ENCODE measurements around the gene FMO3. TPM values are rescaled to one million over a fixed set of nuclear protein-coding genes. Genes with fewer than 3 reads are reported as not detected.

Gene FMO3
- total RNA-seq, 1 experiment from 2014 or later = 0.12 TPM

- ATAC-seq = no peak
- BruUV-seq (replicated peaks) = no TSS peak
These were observed 21.4 kb downstream of the FMO3 start for GRCh38 chr1:171112119-171112518.

GRCh38 chr1:171113382-171113781 lies 22.7 kb downstream of the FMO3 start:
- Histone ChIP-seq H2AFZ (ENCODE audit: low read depth, low read length, poor library complexity, severe bottlenecking) (no peak overlapping the region), H3K4me1 (ENCODE audit: control insufficient read depth in 1 of 2, insufficient read depth in 2 of 2, low read length in 2 of 2) (no peaks in the 10 kb centered on the region), H3K9me3 (ENCODE audit: control insufficient read depth in 1 of 2, insufficient read depth in 1 of 2, low read depth in 1 of 2, low read length in 2 of 2) (no peaks in the 10 kb centered on the region), H3K27ac (ENCODE audit: low read depth, low read length) (no peak overlapping the region), H3K79me2 (ENCODE audit: insufficient read depth, low read length) (no peaks in the 10 kb centered on the region), H3K36me3 (ENCODE audit: control insufficient read depth in 1 of 2, insufficient read depth in 2 of 2, low read length in 2 of 2) (no peaks in the 10 kb centered on the region), H3K4me2 (ENCODE audit: low read length) (no peak overlapping the region), H3K27me3 (ENCODE audit: insufficient read depth, low read length) (peaks cover 9% of the 10 kb centered on the region; the same call in 1 of the 2 replicates), H3K9ac (ENCODE audit: low read length) (no peak overlapping the region), H3K4me3 (replicated peaks in 1 of 2; ENCODE audit: low read depth in 1 of 2, low read length in 2 of 2) (no peak overlapping the region), H4K20me1 (ENCODE audit: insufficient read depth) (no peaks in the 10 kb centered on the region), H3K9me2 (ENCODE audit: insufficient read depth) (no peaks in the 10 kb centered on the region)
- intact Hi-C loops (cut with micrococcal nuclease) = no loop called here
- no peak for DNase-seq (ENCODE audit: low read depth, low spot score)
- RAD21 ChIA-PET (ENCODE audit: low non-redundant PET in 1 of 2, low total read pairs in 2 of 2, uncharacterized antibody in 2 of 2, unreplicated experiment in 2 of 2) = no interaction called here
- no TSS peak for BruUV-seq (replicated peaks)
- no peak for ATAC-seq
- POLR2A ChIA-PET = no interaction called here
- CTCF ChIA-PET = no interaction called here
- TF ChIP-seq SRF (IDR thresholded peaks at IDR 0.05; ENCODE audit: low read depth) (no peak), ZNF274 (IDR thresholded peaks at IDR 0.05; ENCODE audit: low read depth, low read length) (no peak), CTCF (IDR thresholded peaks at IDR 0.05 in 2 of 3, conservative IDR thresholded peaks at IDR 0.05 in 1 of 3; ENCODE audit: borderline replicate concordance in 1 of 3, insufficient read depth in 1 of 3, low read depth in 2 of 3, low read length in 2 of 3) (no peak), ELF1 (IDR thresholded peaks at IDR 0.05; ENCODE audit: borderline replicate concordance, low read depth) (no peak), TCF7L2 (IDR thresholded peaks at IDR 0.05; ENCODE audit: borderline replicate concordance, extremely low read depth, insufficient read depth, insufficient read length) (no peak), YY1 (IDR thresholded peaks at IDR 0.05; ENCODE audit: extremely low read depth, insufficient replicate concordance, low read depth, low read length) (no peak), MAX (IDR thresholded peaks at IDR 0.05) (no peak), CBX3 (IDR thresholded peaks at IDR 0.05; ENCODE audit: low read depth) (no peak), CEBPB (IDR thresholded peaks at IDR 0.05; ENCODE audit: low read depth) (no peak), POLR2AphosphoS5 (IDR thresholded peaks at IDR 0.05; ENCODE audit: low read depth, low read length) (no peak), ATF3 (IDR thresholded peaks at IDR 0.05) (no peak), SP1 (IDR thresholded peaks at IDR 0.05; ENCODE audit: low read depth) (no peak)
- TF ChIP-seq, protein P1, sequence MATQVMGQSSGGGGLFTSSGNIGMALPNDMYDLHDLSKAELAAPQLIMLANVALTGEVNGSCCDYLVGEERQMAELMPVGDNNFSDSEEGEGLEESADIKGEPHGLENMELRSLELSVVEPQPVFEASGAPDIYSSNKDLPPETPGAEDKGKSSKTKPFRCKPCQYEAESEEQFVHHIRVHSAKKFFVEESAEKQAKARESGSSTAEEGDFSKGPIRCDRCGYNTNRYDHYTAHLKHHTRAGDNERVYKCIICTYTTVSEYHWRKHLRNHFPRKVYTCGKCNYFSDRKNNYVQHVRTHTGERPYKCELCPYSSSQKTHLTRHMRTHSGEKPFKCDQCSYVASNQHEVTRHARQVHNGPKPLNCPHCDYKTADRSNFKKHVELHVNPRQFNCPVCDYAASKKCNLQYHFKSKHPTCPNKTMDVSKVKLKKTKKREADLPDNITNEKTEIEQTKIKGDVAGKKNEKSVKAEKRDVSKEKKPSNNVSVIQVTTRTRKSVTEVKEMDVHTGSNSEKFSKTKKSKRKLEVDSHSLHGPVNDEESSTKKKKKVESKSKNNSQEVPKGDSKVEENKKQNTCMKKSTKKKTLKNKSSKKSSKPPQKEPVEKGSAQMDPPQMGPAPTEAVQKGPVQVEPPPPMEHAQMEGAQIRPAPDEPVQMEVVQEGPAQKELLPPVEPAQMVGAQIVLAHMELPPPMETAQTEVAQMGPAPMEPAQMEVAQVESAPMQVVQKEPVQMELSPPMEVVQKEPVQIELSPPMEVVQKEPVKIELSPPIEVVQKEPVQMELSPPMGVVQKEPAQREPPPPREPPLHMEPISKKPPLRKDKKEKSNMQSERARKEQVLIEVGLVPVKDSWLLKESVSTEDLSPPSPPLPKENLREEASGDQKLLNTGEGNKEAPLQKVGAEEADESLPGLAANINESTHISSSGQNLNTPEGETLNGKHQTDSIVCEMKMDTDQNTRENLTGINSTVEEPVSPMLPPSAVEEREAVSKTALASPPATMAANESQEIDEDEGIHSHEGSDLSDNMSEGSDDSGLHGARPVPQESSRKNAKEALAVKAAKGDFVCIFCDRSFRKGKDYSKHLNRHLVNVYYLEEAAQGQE (IDR thresholded peaks at IDR 0.05; ENCODE audit: low read depth) = no peak

More at GRCh38 chr1:171112119-171112518, 21.4 kb downstream of the FMO3 start:
- intact Hi-C loops (cut with micrococcal nuclease) = no loop called here
- no peaks in the 10 kb centered on the region for H3K9me3 ChIP-seq (ENCODE audit: control insufficient read depth in 1 of 2, insufficient read depth in 1 of 2, low read depth in 1 of 2, low read length in 2 of 2)
- H3K4me1 ChIP-seq (ENCODE audit: control insufficient read depth in 1 of 2, insufficient read depth in 2 of 2, low read length in 2 of 2) = no peaks in the 10 kb centered on the region
- no peak overlapping the region for H3K4me2 ChIP-seq (ENCODE audit: low read length)
- H3K27me3 ChIP-seq (ENCODE audit: insufficient read depth, low read length) = peaks cover 9% of the 10 kb centered on the region; the same call in 1 of the 2 replicates
- H3K79me2 ChIP-seq (ENCODE audit: insufficient read depth, low read length) = no peaks in the 10 kb centered on the region
- CTCF ChIA-PET = no interaction called here
- no peak overlapping the region for H3K27ac ChIP-seq (ENCODE audit: low read depth, low read length)
- no peak for DNase-seq (ENCODE audit: low read depth, low spot score)
- H2AFZ ChIP-seq (ENCODE audit: low read depth, low read length, poor library complexity, severe bottlenecking) = no peak overlapping the region
- H3K4me3 ChIP-seq (replicated peaks in 1 of 2; ENCODE audit: low read depth in 1 of 2, low read length in 2 of 2) = no peak overlapping the region
- RAD21 ChIA-PET (ENCODE audit: low non-redundant PET in 1 of 2, low total read pairs in 2 of 2, uncharacterized antibody in 2 of 2, unreplicated experiment in 2 of 2) = no interaction called here
- H3K9ac ChIP-seq (ENCODE audit: low read length) = no peak overlapping the region
- POLR2A ChIA-PET = no interaction called here
- H3K36me3 ChIP-seq (ENCODE audit: control insufficient read depth in 1 of 2, insufficient read depth in 2 of 2, low read length in 2 of 2) = no peaks in the 10 kb centered on the region
- H4K20me1 ChIP-seq (ENCODE audit: insufficient read depth) = no peaks in the 10 kb centered on the region
- H3K9me2 ChIP-seq (ENCODE audit: insufficient read depth) = no peaks in the 10 kb centered on the region
- no peak for TF ChIP-seq CEBPB (IDR thresholded peaks at IDR 0.05; ENCODE audit: low read depth)
- TF ChIP-seq SRF (IDR thresholded peaks at IDR 0.05; ENCODE audit: low read depth) = no peak

All from HCT116 (cell line).